Prostate gland (tissue), 2 donors: Measurements from ENCODE around the gene STT3A.

Source experiments
- CTCF ChIP-seq, 4 experiments: fragments of 200-600 bp in 2 of 4; fragments of 450-650 bp in 2 of 4; sonication (generic) in 2 of 4; IDR thresholded peaks; 1 replicate in 3 of 4; 2 replicates in 1 of 4; pipeline ENCODE4 v1.5.1; 2016 to 2019; ENCODE audit warnings: antibody characterized with exemption in 4 of 4, mild to moderate bottlenecking in 2 of 4, moderate library complexity in 2 of 4
- POLR2A ChIP-seq: fragments of 450-650 bp; IDR thresholded peaks from one replicate; pipeline ENCODE4 v1.6.1; 2016; ENCODE audit warnings: antibody characterized with exemption, mild to moderate bottlenecking
- POLR2AphosphoS5 ChIP-seq: sonication (generic); formaldehyde crosslinking; IDR thresholded peaks from one replicate; pipeline ENCODE4 v1.6.1; 2017; ENCODE audit warnings: antibody characterized with exemption

GRCh38 chr11:125637840-125638239 lies 45.2 kb downstream of the STT3A start:
- TF ChIP-seq CTCF (IDR thresholded peaks at IDR 0.05): no peak
- TF ChIP-seq POLR2A: no peak
- TF ChIP-seq POLR2AphosphoS5: no peak
